Transverse colon (tissue), 4 donors: ENCODE results near the gene C15orf39. TPM values are rescaled to one million over a fixed set of nuclear protein-coding genes. Genes with fewer than 3 reads are reported as not detected.

Experiments used
- DNase-seq: peaks from one replicate; pipeline ENCODE4 v3.0.0-alpha.2; 2019
- H3K27ac ChIP-seq, 4 donors: fragments of 200-600 bp; sonication (generic); 2 replicates each; pipeline ENCODE4 v1.5.1; 2016 to 2018; ENCODE audit warnings: inconsistent platforms in 4 of 4
- H3K27me3 ChIP-seq: fragments of 200-600 bp; sonication (generic); 2 replicates; pipeline ENCODE4 v1.5.1; 2017; ENCODE audit warnings: inconsistent platforms
- H3K36me3 ChIP-seq, 4 donors: fragments of 200-600 bp; sonication (generic); 2 replicates each; pipeline ENCODE4 v1.5.1; 2017 to 2019; ENCODE audit warnings: inconsistent platforms in 4 of 4
- H3K4me1 ChIP-seq, 4 donors: fragments of 200-600 bp; sonication (generic); 2 replicates each; pipeline ENCODE4 v1.5.1; 2017 to 2020; ENCODE audit warnings: inconsistent platforms in 4 of 4
- H3K4me3 ChIP-seq, 4 donors: fragments of 200-600 bp; sonication (generic); 1 replicate in 1 of 4; 2 replicates in 3 of 4; pipeline versions ENCODE4 v1.5.1 to v1.6.1; 2017 to 2019; ENCODE audit warnings: inconsistent platforms in 4 of 4
- H3K9me3 ChIP-seq, 2 donors: fragments of 200-600 bp; sonication (generic); 2 replicates each; pipeline ENCODE4 v1.5.1; 2017 to 2019; ENCODE audit warnings: inconsistent platforms in 2 of 2
- EP300 ChIP-seq: sonication (generic); formaldehyde crosslinking; IDR thresholded peaks from one replicate; pipeline ENCODE4 v1.6.1; 2017; ENCODE audit warnings: antibody characterized with exemption, low read depth
- POLR2A ChIP-seq: fragments of 450-650 bp; IDR thresholded peaks from one replicate; pipeline ENCODE4 v1.6.1; 2016; ENCODE audit warnings: antibody characterized with exemption, mild to moderate bottlenecking, moderate library complexity
- POLR2AphosphoS5 ChIP-seq, 3 donors: sonication (generic); formaldehyde crosslinking; IDR thresholded peaks; one replicate each; pipeline ENCODE4 v1.6.1; 2016; ENCODE audit warnings: antibody characterized with exemption in 3 of 3
- WGBS, 2 donors: methylation state at CpG; one replicate each; pipeline ENCODE4 v1.1.5; 2018; ENCODE audit warnings: low coverage in 1 of 2; 5-methylcytosine and 5-hydroxymethylcytosine counted together
- in situ Hi-C, 4 donors: fragments of 200-750 bp; cut with MboI; loops; one replicate each; pipeline versions ENCODE4 v1.15.0 to v1.15.1; 2017; ENCODE audit warnings: low sequenced_read_pairs in 3 of 4, low pct_ligation_motif_present in 1 of 4, low pct_unique_long_range_greater_than_20kb in 1 of 4
- intact Hi-C: fragments of 100-400 bp; cut with DNase I; formaldehyde crosslinking; loops from one replicate; pipeline ENCODE4 v1.15.1; 2023; ENCODE audit warnings: low total_unique reads
- total RNA-seq, 4 donors: library from RNA; depleted of rRNA; stranded (reverse); fragments of >200 nt; gene quantifications; one replicate each; pipeline ENCODE4 v1.1.0, GENCODE V29; 2016
- TF ChIP-seq, protein P1 (sequence below), 5 experiments: fragments of 200-600 bp in 3 of 5; fragments of 450-650 bp in 2 of 5; sonication (generic) in 3 of 5; IDR thresholded peaks; 1 replicate in 2 of 5; 2 replicates in 3 of 5; pipeline ENCODE4 v1.5.1; 2016 to 2017; ENCODE audit warnings: antibody characterized with exemption in 5 of 5, inconsistent platforms in 3 of 5, mild to moderate bottlenecking in 2 of 5, moderate library complexity in 1 of 5

C15orf39 gene
- total RNA-seq, 4 donors from 2014 or later: 20.9 to 27.9 (median 26.7) TPM

DNA sequence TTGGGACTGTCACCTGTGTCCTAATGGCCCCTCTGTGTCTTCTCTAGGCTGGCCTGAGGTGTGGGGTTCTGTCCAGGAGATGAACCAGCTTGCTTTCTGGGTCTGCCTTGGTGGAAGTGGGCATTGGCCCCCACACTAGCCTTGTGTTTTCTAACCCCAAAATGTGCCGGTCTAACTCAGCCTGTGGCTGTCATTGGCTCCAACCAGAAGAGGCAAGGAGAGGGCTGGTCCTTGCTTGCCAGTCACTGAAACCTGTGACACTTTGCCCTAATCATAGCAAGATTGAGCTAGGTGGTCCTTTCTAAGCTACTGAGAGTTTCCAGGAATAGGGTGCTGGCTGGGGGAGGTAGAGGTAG is 2.2 kb downstream of the C15orf39 start:
- intact Hi-C loops: loop anchor here (2.0 kb wide), 1 partner anchor 175 kb away; no protein-coding TSS in a partner anchor
- Histone ChIP-seq H3K9me3 (no peaks in the 10 kb centered on the region), H3K4me1 (peaks cover 30 to 49% (median 37%) of the 10 kb centered on the region in 4 donors), H3K27ac (peak overlapping the region; percentile 96 to 97 (median 96)), H3K36me3 (peaks cover 0 to 15% (median 4%) of the 10 kb centered on the region in 4 donors), H3K27me3 (no peaks in the 10 kb centered on the region), H3K4me3 (peak overlapping the region in 2 of 4 donors; percentile 85 to 87)
- TF ChIP-seq EP300 (no peak), POLR2AphosphoS5 (IDR thresholded peaks at IDR 0.05) (no peak)
- TF ChIP-seq, protein P1, sequence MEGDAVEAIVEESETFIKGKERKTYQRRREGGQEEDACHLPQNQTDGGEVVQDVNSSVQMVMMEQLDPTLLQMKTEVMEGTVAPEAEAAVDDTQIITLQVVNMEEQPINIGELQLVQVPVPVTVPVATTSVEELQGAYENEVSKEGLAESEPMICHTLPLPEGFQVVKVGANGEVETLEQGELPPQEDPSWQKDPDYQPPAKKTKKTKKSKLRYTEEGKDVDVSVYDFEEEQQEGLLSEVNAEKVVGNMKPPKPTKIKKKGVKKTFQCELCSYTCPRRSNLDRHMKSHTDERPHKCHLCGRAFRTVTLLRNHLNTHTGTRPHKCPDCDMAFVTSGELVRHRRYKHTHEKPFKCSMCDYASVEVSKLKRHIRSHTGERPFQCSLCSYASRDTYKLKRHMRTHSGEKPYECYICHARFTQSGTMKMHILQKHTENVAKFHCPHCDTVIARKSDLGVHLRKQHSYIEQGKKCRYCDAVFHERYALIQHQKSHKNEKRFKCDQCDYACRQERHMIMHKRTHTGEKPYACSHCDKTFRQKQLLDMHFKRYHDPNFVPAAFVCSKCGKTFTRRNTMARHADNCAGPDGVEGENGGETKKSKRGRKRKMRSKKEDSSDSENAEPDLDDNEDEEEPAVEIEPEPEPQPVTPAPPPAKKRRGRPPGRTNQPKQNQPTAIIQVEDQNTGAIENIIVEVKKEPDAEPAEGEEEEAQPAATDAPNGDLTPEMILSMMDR (IDR thresholded peaks at IDR 0.05): no peak
- no peak for DNase-seq
- in situ Hi-C loops: loop anchor here in 3 of 4 donors (5.0 to 10.0 kb wide), 3 partner anchors 169 to 179 kb away; partner anchors contain the start of gene PPCDC (in 1 of the 3)
- 44% methylated on average over 1 of the region's 1 CpG; no CpG with 5 or more reads in 1 of the 2 donors for WGBS, 2 donors

DNA sequence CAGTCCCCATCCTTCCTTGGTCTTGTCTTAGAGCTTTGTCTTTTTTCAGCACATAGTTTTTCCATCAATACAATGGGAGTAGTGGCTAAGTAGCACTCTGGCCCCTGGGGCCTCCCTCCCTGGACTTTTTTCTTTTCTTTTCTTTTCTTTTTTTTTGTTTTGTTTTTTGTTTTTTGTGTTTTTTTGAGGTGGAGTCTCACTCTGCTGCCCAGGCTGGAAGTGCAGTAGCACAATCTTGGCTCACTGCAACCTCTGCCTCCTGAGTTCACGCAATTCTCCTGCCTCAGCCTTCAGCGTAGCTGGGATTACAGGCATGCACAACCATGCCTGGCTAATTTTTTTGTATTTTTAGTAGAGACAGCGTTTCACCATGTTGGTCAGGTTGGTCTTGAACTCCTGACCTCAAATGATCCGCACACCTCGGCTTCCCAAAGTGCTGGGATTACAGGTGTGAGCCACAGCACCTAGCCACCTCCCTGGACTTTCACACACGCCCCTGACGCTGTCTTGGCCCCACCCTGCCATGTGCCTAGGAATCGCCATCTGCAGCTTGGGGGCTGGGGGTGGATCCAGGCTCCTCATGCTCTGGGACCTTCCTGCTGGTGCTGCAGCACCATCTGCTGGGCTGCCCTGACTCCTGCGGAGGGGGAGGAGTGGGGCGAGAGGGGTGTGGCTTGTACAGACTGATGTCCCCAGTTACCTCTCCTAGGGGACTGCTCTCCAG is 2.8 kb downstream of the C15orf39 start:
- intact Hi-C loops: loop anchor here (2.0 kb wide), 1 partner anchor 176 kb away; no protein-coding TSS in a partner anchor
- H3K9me3 ChIP-seq: no peaks in the 10 kb centered on the region
- H3K4me1 ChIP-seq: peaks cover 26 to 46% (median 37%) of the 10 kb centered on the region in 4 donors
- in situ Hi-C loops: loop anchor here (5.0 to 10.0 kb wide), 4 partner anchors 170 to 180 kb away; partner anchors contain the start of gene PPCDC (in 1 of the 4)
- peak; percentile 96 for DNase-seq
- TF ChIP-seq, protein P1 (IDR thresholded peaks at IDR 0.05): peak; percentile 82 to 97 (median 92)
- TF ChIP-seq EP300: no peak
- peak in 2 of 3 donors; percentile 71 to 74 for TF ChIP-seq POLR2AphosphoS5 (IDR thresholded peaks at IDR 0.05)
- no peaks in the 10 kb centered on the region for H3K27me3 ChIP-seq
- H3K4me3 ChIP-seq: peak overlapping the region in 1 of 4 donors; percentile 85
- H3K27ac ChIP-seq: peak overlapping the region; percentile 96 to 97 (median 96)
- WGBS, 2 donors: 10% methylated on average over 10 of the region's 10 CpGs; no CpG with 5 or more reads in 1 of the 2 donors
- peaks cover 0 to 20% (median 6%) of the 10 kb centered on the region in 4 donors for H3K36me3 ChIP-seq

DNA sequence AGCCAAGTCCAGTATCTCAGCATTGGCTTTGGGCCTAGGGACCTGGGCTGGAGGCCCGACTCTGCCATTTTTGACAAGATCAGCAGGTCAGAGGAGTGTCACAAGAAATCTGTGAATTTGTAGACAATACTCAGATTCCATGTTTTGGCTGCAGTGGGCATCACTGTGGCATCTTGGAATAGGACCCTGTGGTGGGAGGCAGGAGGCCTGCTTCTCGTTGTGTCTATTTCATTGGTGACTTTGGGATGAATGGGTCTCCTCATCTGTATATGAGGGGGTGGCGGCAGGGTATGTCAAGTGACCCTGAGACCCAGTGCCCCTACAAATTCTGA is 3.3 kb downstream of the C15orf39 start:
- Histone ChIP-seq H3K27ac (peak overlapping the region in 1 of 4 donors; percentile 96), H3K4me3 (no peak overlapping the region), H3K36me3 (peaks cover 0 to 21% (median 6%) of the 10 kb centered on the region in 4 donors), H3K9me3 (no peaks in the 10 kb centered on the region), H3K27me3 (no peaks in the 10 kb centered on the region), H3K4me1 (peaks cover 25 to 40% (median 35%) of the 10 kb centered on the region in 4 donors)
- TF ChIP-seq, protein P1 (IDR thresholded peaks at IDR 0.05): no peak
- TF ChIP-seq POLR2A (no peak), EP300 (no peak), POLR2AphosphoS5 (IDR thresholded peaks at IDR 0.05) (no peak)
- intact Hi-C loops: loop anchor here (2.0 kb wide), 1 partner anchor 176 kb away; no protein-coding TSS in a partner anchor
- 39 to 43% methylated on average over 2 to 3 of the region's 3 CpGs for WGBS, 2 donors
- no peak for DNase-seq
- in situ Hi-C loops: loop anchor here in 3 of 4 donors (5.0 to 10.0 kb wide), 3 partner anchors 170 to 180 kb away; partner anchors contain the start of gene PPCDC (in 1 of the 3)

DNA sequence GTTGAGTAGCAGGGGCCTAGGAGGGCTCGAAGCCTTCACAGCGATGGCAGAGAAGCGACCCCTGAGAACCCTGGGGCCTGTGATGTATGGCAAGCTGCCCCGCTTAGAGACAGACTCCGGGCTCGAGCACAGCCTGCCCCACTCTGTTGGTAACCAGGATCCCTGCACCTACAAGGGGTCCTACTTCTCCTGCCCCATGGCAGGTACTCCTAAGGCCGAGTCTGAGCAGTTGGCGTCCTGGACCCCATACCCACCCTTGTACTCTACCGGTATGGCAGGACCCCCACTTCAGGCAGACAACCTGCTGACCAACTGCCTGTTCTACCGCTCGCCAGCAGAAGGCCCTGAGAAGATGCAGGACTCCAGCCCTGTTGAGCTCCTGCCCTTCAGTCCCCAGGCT is 4.3 kb downstream of the C15orf39 start:
- H3K4me3 ChIP-seq: no peak overlapping the region
- H3K9me3 ChIP-seq: no peaks in the 10 kb centered on the region
- no peak for DNase-seq
- TF ChIP-seq POLR2AphosphoS5 (IDR thresholded peaks at IDR 0.05) (no peak), POLR2A (no peak), EP300 (no peak)
- TF ChIP-seq, protein P1 (IDR thresholded peaks at IDR 0.05): no peak
- in situ Hi-C loops (loop anchor here in 3 of 4 donors (5.0 to 10.0 kb wide), 3 partner anchors 171 to 181 kb away; partner anchors contain the start of gene PPCDC (in 1 of the 3)), intact Hi-C loops (no loop called here)
- no peak overlapping the region for H3K27ac ChIP-seq
- peaks cover 0 to 26% (median 8%) of the 10 kb centered on the region in 4 donors for H3K36me3 ChIP-seq
- no peaks in the 10 kb centered on the region for H3K27me3 ChIP-seq
- 91% methylated on average over 11 of the region's 11 CpGs; no CpG with 5 or more reads in 1 of the 2 donors for WGBS, 2 donors
- H3K4me1 ChIP-seq: peaks cover 16 to 31% (median 26%) of the 10 kb centered on the region in 4 donors
